ENCODE data around the gene DZIP1. TPM values are rescaled to one million over a fixed set of nuclear protein-coding genes. Genes with fewer than 3 reads are reported as not detected.

The DZIP1 gene, protein sequence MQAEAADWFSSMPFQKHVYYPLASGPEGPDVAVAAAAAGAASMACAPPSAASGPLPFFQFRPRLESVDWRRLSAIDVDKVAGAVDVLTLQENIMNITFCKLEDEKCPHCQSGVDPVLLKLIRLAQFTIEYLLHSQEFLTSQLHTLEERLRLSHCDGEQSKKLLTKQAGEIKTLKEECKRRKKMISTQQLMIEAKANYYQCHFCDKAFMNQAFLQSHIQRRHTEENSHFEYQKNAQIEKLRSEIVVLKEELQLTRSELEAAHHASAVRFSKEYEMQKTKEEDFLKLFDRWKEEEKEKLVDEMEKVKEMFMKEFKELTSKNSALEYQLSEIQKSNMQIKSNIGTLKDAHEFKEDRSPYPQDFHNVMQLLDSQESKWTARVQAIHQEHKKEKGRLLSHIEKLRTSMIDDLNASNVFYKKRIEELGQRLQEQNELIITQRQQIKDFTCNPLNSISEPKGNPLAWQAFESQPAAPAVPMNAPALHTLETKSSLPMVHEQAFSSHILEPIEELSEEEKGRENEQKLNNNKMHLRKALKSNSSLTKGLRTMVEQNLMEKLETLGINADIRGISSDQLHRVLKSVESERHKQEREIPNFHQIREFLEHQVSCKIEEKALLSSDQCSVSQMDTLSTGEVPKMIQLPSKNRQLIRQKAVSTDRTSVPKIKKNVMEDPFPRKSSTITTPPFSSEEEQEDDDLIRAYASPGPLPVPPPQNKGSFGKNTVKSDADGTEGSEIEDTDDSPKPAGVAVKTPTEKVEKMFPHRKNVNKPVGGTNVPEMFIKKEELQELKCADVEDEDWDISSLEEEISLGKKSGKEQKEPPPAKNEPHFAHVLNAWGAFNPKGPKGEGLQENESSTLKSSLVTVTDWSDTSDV
- 33.8 and 34.1 TPM in 2 replicates for total RNA-seq

GRCh38 chr13:95644601-95645052, at the start of gene DZIP1:
Gene DZIP1, minus strand, starts transcription at chr13:95644706. Its CDS starts 2,677 bp downstream, at chr13:95642029.

DNA sequence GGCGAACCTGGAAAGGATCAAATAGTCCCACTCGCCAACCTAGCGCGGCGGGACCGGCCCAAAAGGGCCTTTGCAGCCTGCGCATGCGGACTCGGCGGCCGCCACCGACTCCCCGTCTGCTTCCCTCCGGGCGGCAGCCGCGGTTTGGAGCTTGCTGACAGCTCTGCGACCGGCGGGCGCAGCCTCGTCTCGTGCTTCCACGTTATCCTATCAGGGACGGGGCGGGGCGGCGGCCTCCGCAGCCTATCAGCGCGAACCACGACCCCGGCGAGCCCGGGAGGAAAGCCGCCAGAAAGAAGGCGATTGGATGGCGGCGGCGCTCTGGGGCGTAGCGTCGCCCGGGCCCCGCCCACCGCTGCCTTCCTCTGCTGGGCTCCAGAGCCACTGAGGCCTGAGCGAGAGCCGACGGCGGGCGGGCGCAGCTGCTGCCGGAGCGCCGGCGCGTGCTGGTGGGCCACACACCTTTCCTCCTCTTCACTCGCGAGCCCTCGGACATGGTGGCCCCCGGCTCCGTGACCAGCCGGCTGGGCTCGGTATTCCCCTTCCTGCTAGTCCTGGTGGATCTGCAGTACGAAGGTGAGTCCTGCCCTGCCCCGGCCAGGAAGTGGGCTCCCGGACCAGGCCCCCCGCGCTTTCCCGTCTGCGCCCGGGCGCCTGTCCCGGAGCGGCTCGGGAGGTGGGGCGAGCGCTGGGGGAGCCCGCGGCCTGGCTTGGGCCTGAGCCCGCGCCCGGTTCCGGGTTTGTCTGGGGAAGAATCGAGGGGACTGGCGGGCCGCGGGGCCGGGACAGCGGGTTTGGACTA, 32.5 kb upstream of the DZIP1 start, which contains the start of gene DNAJC3:
DNAJC3 (plus strand) TSS at position 378 of the 802 bp plus-strand sequence; CDS start at position 495, 117 bp downstream.

DNA sequence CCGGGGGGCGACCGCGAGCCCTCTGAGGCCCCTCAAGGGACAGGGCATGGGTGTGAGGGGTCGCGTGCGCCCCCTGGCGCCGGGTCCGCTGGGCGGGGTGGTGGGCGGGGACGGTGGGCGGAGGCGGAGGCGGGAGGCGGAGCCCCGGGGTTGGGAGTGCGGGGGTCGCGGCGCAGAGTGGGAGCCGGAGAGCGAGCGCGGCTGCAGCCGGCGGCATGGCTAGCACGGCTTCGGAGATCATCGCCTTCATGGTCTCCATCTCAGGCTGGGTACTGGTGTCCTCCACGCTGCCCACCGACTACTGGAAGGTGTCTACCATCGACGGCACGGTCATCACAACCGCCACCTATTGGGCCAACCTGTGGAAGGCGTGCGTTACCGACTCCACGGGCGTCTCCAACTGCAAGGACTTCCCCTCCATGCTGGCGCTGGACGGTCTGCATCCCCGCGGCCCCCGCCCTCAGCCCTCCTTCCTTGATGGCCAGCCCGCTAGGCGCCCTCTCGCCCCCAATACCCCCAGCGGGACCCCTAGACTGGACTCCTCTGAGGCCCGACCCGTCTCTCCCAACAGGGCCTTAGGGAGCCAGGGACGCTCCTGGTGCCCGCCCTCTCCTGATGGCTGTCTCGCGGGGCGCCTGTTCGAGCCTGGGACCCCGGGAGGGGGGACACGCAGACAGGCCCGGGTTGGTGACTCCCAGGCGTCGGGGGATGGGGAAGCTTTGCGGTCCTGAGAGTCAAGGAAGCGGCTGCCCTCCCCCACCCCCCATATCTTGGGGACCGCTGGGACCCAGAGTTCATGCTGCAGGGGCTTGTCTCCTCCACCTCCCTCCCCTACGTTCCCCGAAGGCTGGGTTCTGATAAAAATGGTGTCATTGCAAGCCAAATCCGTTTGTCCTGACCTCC, 91.7 kb downstream of the DZIP1 start, which contains the start of gene CLDN10:
CLDN10 (plus strand) TSS at position 182 of the 903 bp plus-strand sequence; CDS start at position 216, 34 bp downstream.

Other genes with a start within 250 kb of the DZIP1 start
- 0.19 and 0.28 TPM in 2 replicates for gene CLDN10, start 92.0 kb downstream of the DZIP1 start, total RNA-seq
- 86.8 and 105 TPM in 2 replicates for gene DNAJC3, start 32.4 kb upstream of the DZIP1 start, total RNA-seq